H9 (cell line): ENCODE data around the gene MAPK11. TPM values are rescaled to one million over a fixed set of nuclear protein-coding genes. Genes with fewer than 3 reads are reported as not detected.

Experiments
- DNase-seq: peaks from one replicate; pipeline ENCODE4 v3.0.0-alpha.2; 2017
- H2AFZ ChIP-seq: one replicate; pipeline ENCODE4 v1.6.1; 2013; ENCODE audit warnings: mild to moderate bottlenecking, low read length, control low read depth, moderate library complexity
- H2AK5ac ChIP-seq: 2 replicates; pipeline ENCODE4 v1.6.1; 2013; ENCODE audit warnings: low read length, control low read depth, mixed read lengths; ENCODE audit not compliant: insufficient read length
- H2BK120ac ChIP-seq: one replicate; pipeline ENCODE4 v1.6.1; 2013; ENCODE audit warnings: low read depth, mild to moderate bottlenecking, low read length, control low read depth, inconsistent platforms; ENCODE audit not compliant: poor library complexity, severe bottlenecking
- H2BK12ac ChIP-seq: 2 replicates; pipeline ENCODE4 v1.6.1; 2013; ENCODE audit warnings: low read length, control low read depth, mixed read lengths, low read depth; ENCODE audit not compliant: insufficient read length
- H2BK15ac ChIP-seq: 2 replicates; pipeline ENCODE4 v1.6.1; 2013; ENCODE audit warnings: low read depth, low read length, control low read depth
- H2BK20ac ChIP-seq: one replicate; pipeline ENCODE4 v1.6.1; 2013; ENCODE audit warnings: low read depth, mild to moderate bottlenecking, low read length, control low read depth, inconsistent platforms; ENCODE audit not compliant: poor library complexity, severe bottlenecking
- H2BK5ac ChIP-seq: 2 replicates; pipeline ENCODE4 v1.6.1; 2013; ENCODE audit warnings: low read length, control low read depth, mixed read lengths; ENCODE audit not compliant: insufficient read length
- H3K14ac ChIP-seq: 2 replicates; pipeline ENCODE4 v1.6.1; 2013; ENCODE audit warnings: low read length, control low read depth; ENCODE audit not compliant: insufficient read depth
- H3K18ac ChIP-seq: 2 replicates; pipeline ENCODE4 v1.6.1; 2013; ENCODE audit warnings: low read depth, mild to moderate bottlenecking, mixed read lengths, low read length, control low read depth; ENCODE audit not compliant: insufficient read length
- H3K23ac ChIP-seq: 2 replicates; pipeline ENCODE4 v1.6.1; 2013; ENCODE audit warnings: low read length, control low read depth, mixed read lengths, low read depth; ENCODE audit not compliant: insufficient read length
- H3K23me2 ChIP-seq: 2 replicates; pipeline ENCODE4 v1.6.1; 2013; ENCODE audit warnings: low read depth, mild to moderate bottlenecking, mixed read lengths, low read length, control low read depth; ENCODE audit not compliant: insufficient read length, poor library complexity, severe bottlenecking
- H3K27ac ChIP-seq: 2 replicates; pipeline ENCODE4 v1.5.1; 2013; ENCODE audit warnings: low read length, control low read depth, mixed read lengths, low read depth; ENCODE audit not compliant: insufficient read length
- H3K27me3 ChIP-seq: 2 replicates; pipeline ENCODE4 v1.6.1; 2013; ENCODE audit warnings: low read length, control low read depth, inconsistent platforms; ENCODE audit not compliant: insufficient read depth
- H3K4ac ChIP-seq: 2 replicates; pipeline ENCODE4 v1.6.1; 2013; ENCODE audit warnings: low read depth, mild to moderate bottlenecking, control low read depth, inconsistent platforms, low read length, moderate library complexity
- H3K4me1 ChIP-seq: 2 replicates; pipeline ENCODE4 v1.6.1; 2013; ENCODE audit warnings: low read length, control low read depth, inconsistent platforms; ENCODE audit not compliant: insufficient read depth
- H3K4me2 ChIP-seq: 2 replicates; pipeline ENCODE4 v1.6.1; 2013; ENCODE audit warnings: low read length, control low read depth, mixed read lengths; ENCODE audit not compliant: insufficient read length, insufficient read depth
- H3K56ac ChIP-seq: 2 replicates; pipeline ENCODE4 v1.6.1; 2013; ENCODE audit warnings: low read depth, mild to moderate bottlenecking, mixed read lengths, low read length, control low read depth; ENCODE audit not compliant: insufficient read length
- H3K79me1 ChIP-seq: 2 replicates; pipeline ENCODE4 v1.6.1; 2013; ENCODE audit warnings: low read depth, mild to moderate bottlenecking, moderate library complexity, low read length, control low read depth, inconsistent platforms; ENCODE audit not compliant: insufficient read depth, poor library complexity, severe bottlenecking
- H3K79me2 ChIP-seq: 2 replicates; pipeline ENCODE4 v1.6.1; 2013; ENCODE audit warnings: low read length, control low read depth, inconsistent platforms; ENCODE audit not compliant: insufficient read depth
- H3K9ac ChIP-seq: 2 replicates; pipeline ENCODE4 v1.6.1; 2013; ENCODE audit warnings: low read length, control low read depth, mixed read lengths; ENCODE audit not compliant: insufficient read length; ENCODE audit errors: extremely low read depth
- H3K9me3 ChIP-seq: one replicate; pipeline ENCODE4 v1.6.1; 2013; ENCODE audit warnings: low read depth, low read length, inconsistent platforms; ENCODE audit not compliant: control insufficient read depth
- H3T11ph ChIP-seq: one replicate; pipeline ENCODE4 v1.6.1; 2013; ENCODE audit warnings: mild to moderate bottlenecking, low read length, control low read depth, inconsistent platforms
- H4K20me1 ChIP-seq: one replicate; pipeline ENCODE4 v1.6.1; 2013; ENCODE audit not compliant: control insufficient read depth, insufficient read length, insufficient read depth
- H4K5ac ChIP-seq: 2 replicates; pipeline ENCODE4 v1.6.1; 2013; ENCODE audit warnings: low read depth, mild to moderate bottlenecking, mixed read lengths, low read length, control low read depth; ENCODE audit not compliant: insufficient read length
- H4K8ac ChIP-seq: replicated peaks from 2 replicates; pipeline ENCODE4 v1.6.1; 2013; ENCODE audit warnings: low read length, control low read depth, mixed read lengths, low read depth; ENCODE audit not compliant: insufficient read length
- H4K91ac ChIP-seq: 2 replicates; pipeline ENCODE4 v1.6.1; 2013; ENCODE audit warnings: low read depth, mild to moderate bottlenecking, moderate library complexity, mixed read lengths, low read length, control low read depth; ENCODE audit not compliant: insufficient read length
- H3K27ac Mint-ChIP-seq, 3 experiments: 2 replicates in 2 of 3; 3 replicates in 1 of 3; pipeline ENCODE4 v1.8.0; 2020 to 2021; ENCODE audit warnings: mixed read lengths in 3 of 3, mild to moderate bottlenecking in 1 of 3, moderate library complexity in 1 of 3
- H3K27me3 Mint-ChIP-seq: 2 replicates; pipeline ENCODE4 v1.8.0; 2021; ENCODE audit warnings: low read depth, mild to moderate bottlenecking, moderate library complexity, mixed read lengths
- H3K36me3 Mint-ChIP-seq, 3 experiments: 2 replicates in 2 of 3; 3 replicates in 1 of 3; pipeline ENCODE4 v1.8.0; 2020 to 2021; ENCODE audit warnings: low read depth in 3 of 3, mixed read lengths in 3 of 3; ENCODE audit not compliant: insufficient read depth in 1 of 3
- H3K4me1 Mint-ChIP-seq, 2 experiments: 2 replicates each; pipeline ENCODE4 v1.8.0; 2020; ENCODE audit warnings: mixed read lengths in 2 of 2
- H3K4me3 Mint-ChIP-seq, 2 experiments: 2 replicates in 1 of 2; 3 replicates in 1 of 2; pipeline ENCODE4 v1.8.0; 2020 to 2021; ENCODE audit warnings: mild to moderate bottlenecking in 2 of 2, mixed read lengths in 2 of 2, moderate library complexity in 1 of 2
- H3K9me3 Mint-ChIP-seq, 2 experiments: 2 replicates in 1 of 2; 3 replicates in 1 of 2; pipeline ENCODE4 v1.8.0; 2020; ENCODE audit warnings: mild to moderate bottlenecking in 2 of 2, mixed read lengths in 2 of 2, moderate library complexity in 1 of 2
- CTCF ChIP-seq: fragments of 200-600 bp; sonication (generic); conservative IDR thresholded peaks from 3 replicates; pipeline ENCODE4 v1.8.0; 2021; ENCODE audit warnings: antibody characterized with exemption, mild to moderate bottlenecking
- WGBS: extraction: QIAGEN DNeasy Blood & Tissue Kit; methylation state at CpG from one replicate; pipeline ENCODE4 v1.1.7; 2013; ENCODE audit warnings: missing lambda C conversion rate, low lambda C conversion rate, mixed read lengths; ENCODE audit not compliant: insufficient read length; ENCODE audit errors: extremely low coverage; 5-methylcytosine and 5-hydroxymethylcytosine counted together
- total RNA-seq: library from RNA; stranded (reverse); gene quantifications from 2 replicates; pipeline ENCODE4 v1.2.1, GENCODE V29; 2021

Gene MAPK11
- total RNA-seq, 1 experiment from 2014 or later = 1.5 TPM

GRCh38 chr22:50299785-50300619 lies 29.8 kb upstream of the MAPK11 start:
- H3K4me1 Mint-ChIP-seq = peaks cover 13 to 34% of the 10 kb centered on the region in 2 experiments
- H3K9ac ChIP-seq = no peak overlapping the region

More at GRCh38 chr22:50299785-50300619, 29.8 kb upstream of the MAPK11 start:
- H3K27me3 Mint-ChIP-seq = peaks cover 1% of the 10 kb centered on the region; the same call in 1 of the 2 replicates
- no peaks in the 10 kb centered on the region for H3K79me2 ChIP-seq
- peaks cover 6% of the 10 kb centered on the region for H3K23me2 ChIP-seq
- no peaks in the 10 kb centered on the region for H3K79me1 ChIP-seq
- H2BK15ac ChIP-seq = no peak overlapping the region
- H3K4me1 ChIP-seq = no peaks in the 10 kb centered on the region
- no peak overlapping the region for H3K27ac Mint-ChIP-seq
- H3K36me3 Mint-ChIP-seq = no peaks in the 10 kb centered on the region
- no peak overlapping the region for H2BK5ac ChIP-seq
- H3K9me3 ChIP-seq = no peaks in the 10 kb centered on the region
- H4K20me1 ChIP-seq = no peaks in the 10 kb centered on the region
- no peak overlapping the region for H4K8ac ChIP-seq
- H2AFZ ChIP-seq = no peak overlapping the region
- H3K27me3 ChIP-seq = no peaks in the 10 kb centered on the region
- H3K23ac ChIP-seq = no peak overlapping the region
- H3K9me3 Mint-ChIP-seq = no peaks in the 10 kb centered on the region
- H3K4me3 Mint-ChIP-seq = peak overlapping the region; percentile 54 to 71; a peak in 3 of 5 replicates
- no peak overlapping the region for H3K27ac ChIP-seq
- no peak overlapping the region for H4K5ac ChIP-seq
- H3K4ac ChIP-seq = no peak overlapping the region
- no peak overlapping the region for H3K56ac ChIP-seq
- WGBS = no CpG with 5 or more reads among the region's 93 CpGs
- no peak overlapping the region for H2BK120ac ChIP-seq
- no peak overlapping the region; the same call in 1 of the 2 replicates for H3K14ac ChIP-seq
- TF ChIP-seq CTCF = 0 out of 3 replicates have a peak, but pooled peaks have one; percentile 11
- peak overlapping the region; percentile 38 for H3K4me2 ChIP-seq
- H4K91ac ChIP-seq = no peak overlapping the region
- H2BK20ac ChIP-seq = no peak overlapping the region
- DNase-seq = peak; percentile 91
- H3T11ph ChIP-seq = no peak overlapping the region
- peak overlapping the region; percentile 35 for H3K18ac ChIP-seq
- H2AK5ac ChIP-seq = no peak overlapping the region
- H2BK12ac ChIP-seq = no peak overlapping the region
